Thymus (tissue), 11 donors: ENCODE measurements around the gene KRTAP4-11. TPM values are rescaled to one million over a fixed set of nuclear protein-coding genes. Genes with fewer than 3 reads are reported as not detected.
"Not testable (repeated sequence)": the region's sequence is repeated elsewhere in the genome, so short reads cannot be mapped to it uniquely, and the experiment has no call there.

ENCODE experiments used
- DNase-seq, 9 donors: peaks; one replicate each; pipeline ENCODE4 v3.0.0-alpha.2; 2013; ENCODE audit warnings: low spot score in 9 of 9, low read depth in 6 of 9, missing footprints in 1 of 9
- H3K27ac ChIP-seq, 2 donors: one replicate each; pipeline ENCODE4 v1.5.1; 2013; ENCODE audit warnings: control low read depth in 1 of 2, low read depth in 1 of 2, low read length in 1 of 2, mild to moderate bottlenecking in 1 of 2, moderate library complexity in 1 of 2
- H3K27me3 ChIP-seq, 2 donors: one replicate each; pipeline ENCODE4 v1.5.1; 2013; ENCODE audit warnings: low read length in 1 of 2; ENCODE audit not compliant: control insufficient read depth in 2 of 2, insufficient read depth in 1 of 2
- H3K36me3 ChIP-seq, 2 donors: one replicate each; pipeline ENCODE4 v1.5.1; 2013; ENCODE audit warnings: low read length in 1 of 2, mild to moderate bottlenecking in 1 of 2, moderate library complexity in 1 of 2; ENCODE audit not compliant: control insufficient read depth in 2 of 2, insufficient read depth in 2 of 2
- H3K4me1 ChIP-seq, 2 donors: one replicate each; pipeline ENCODE4 v1.5.1; 2013; ENCODE audit warnings: low read length in 2 of 2; ENCODE audit not compliant: control insufficient read depth in 2 of 2, insufficient read depth in 2 of 2
- H3K4me3 ChIP-seq, 2 donors: one replicate each; pipeline ENCODE4 v1.5.1; 2013; ENCODE audit warnings: low read length in 2 of 2, control low read depth in 1 of 2, mild to moderate bottlenecking in 1 of 2
- H3K9me3 ChIP-seq, 2 donors: one replicate each; pipeline ENCODE4 v1.5.1; 2013; ENCODE audit warnings: low read length in 1 of 2, mild to moderate bottlenecking in 1 of 2; ENCODE audit not compliant: control insufficient read depth in 2 of 2, insufficient read depth in 1 of 2
- WGBS: extraction: QIAGEN DNeasy Blood & Tissue Kit; methylation state at CpG from one replicate; pipeline ENCODE4 v1.1.7; 2013; 5-methylcytosine and 5-hydroxymethylcytosine counted together
- polyA plus RNA-seq: library from polyadenylated mRNA; stranded (reverse); fragments of 200-250 nt; gene quantifications from one replicate; pipeline ENCODE4 v1.2.3, GENCODE V29; 2013
- total RNA-seq: library from RNA; stranded (reverse); fragments of 120-200 nt; gene quantifications from one replicate; pipeline ENCODE4 v1.2.4, GENCODE V29; 2013
- donor health status: healthy.

KRTAP4-11 gene
- total and polyA plus RNA-seq, 2 donors, result not detected

- H3K27me3 ChIP-seq, result no peaks in the 10 kb centered on the region
- 70% methylated on average over 5 of the region's 5 CpGs for WGBS
- H3K36me3 ChIP-seq, result no peaks in the 10 kb centered on the region
- H3K27ac ChIP-seq, result no peak overlapping the region
- no peaks in the 10 kb centered on the region for H3K4me1 ChIP-seq
- no peak overlapping the region for H3K4me3 ChIP-seq
- DNase-seq, result no peak
- no peaks in the 10 kb centered on the region for H3K9me3 ChIP-seq
Observed at GRCh38 chr17:41116297-41116696, 1.9 kb downstream of the KRTAP4-11 start.

GRCh38 chr17:41111151-41111885, 6.9 kb downstream of the KRTAP4-11 start:
- Histone ChIP-seq H3K36me3 (no peaks in the 10 kb centered on the region), H3K4me3 (no peak overlapping the region), H3K27me3 (no peaks in the 10 kb centered on the region), H3K9me3 (no peaks in the 10 kb centered on the region), H3K4me1 (no peaks in the 10 kb centered on the region), H3K27ac (no peak overlapping the region)
- WGBS, result 60% methylated on average over 2 of the region's 2 CpGs
- no peak for DNase-seq

- H3K36me3 ChIP-seq, H3K27me3 ChIP-seq, H3K9me3 ChIP-seq, H3K27ac ChIP-seq, H3K4me3 ChIP-seq, H3K4me1 ChIP-seq, DNase-seq: not testable (repeated sequence)
- 47% methylated on average over 1 of the region's 1 CpG for WGBS
Observed at GRCh38 chr17:41108728-41109386, 9.3 kb downstream of the KRTAP4-11 start.

GRCh38 chr17:41107941-41108450, 10.2 kb downstream of the KRTAP4-11 start:
- H3K4me1 ChIP-seq, result no peaks in the 10 kb centered on the region
- no peak overlapping the region for H3K4me3 ChIP-seq
- no peaks in the 10 kb centered on the region for H3K36me3 ChIP-seq
- no peak for DNase-seq
- H3K9me3 ChIP-seq, result no peaks in the 10 kb centered on the region
- 96% methylated on average over 1 of the region's 1 CpG for WGBS
- no peak overlapping the region for H3K27ac ChIP-seq
- H3K27me3 ChIP-seq, result no peaks in the 10 kb centered on the region

- not testable (repeated sequence) for DNase-seq, H3K36me3 ChIP-seq, H3K27ac ChIP-seq, H3K27me3 ChIP-seq, H3K4me1 ChIP-seq, H3K4me3 ChIP-seq, H3K9me3 ChIP-seq
- 91% methylated on average over 10 of the region's 10 CpGs for WGBS
Observed at GRCh38 chr17:41105347-41105746, 12.8 kb downstream of the KRTAP4-11 start, which contains the start of gene KRTAP4-9. Gene KRTAP4-9, plus strand, starts transcription at chr17:41105389. Its CDS starts 0 bp downstream, at chr17:41105389.

- not testable (repeated sequence) for H3K36me3 ChIP-seq, H3K4me3 ChIP-seq, H3K9me3 ChIP-seq, H3K4me1 ChIP-seq, H3K27ac ChIP-seq, H3K27me3 ChIP-seq, DNase-seq
- WGBS, result 96% methylated on average over 2 of the region's 2 CpGs
Observed at GRCh38 chr17:41104386-41105038, 13.7 kb downstream of the KRTAP4-11 start.

GRCh38 chr17:41103896-41104295, 14.3 kb downstream of the KRTAP4-11 start:
- Histone ChIP-seq H3K36me3 (no peaks in the 10 kb centered on the region), H3K27ac (no peak overlapping the region), H3K27me3 (no peaks in the 10 kb centered on the region), H3K4me1 (no peaks in the 10 kb centered on the region), H3K9me3 (no peaks in the 10 kb centered on the region), H3K4me3 (no peak overlapping the region)
- DNase-seq, result no peak
- WGBS, result 98% methylated on average over 1 of the region's 1 CpG

- Histone ChIP-seq H3K4me1 (no peaks in the 10 kb centered on the region), H3K9me3 (no peaks in the 10 kb centered on the region), H3K4me3 (no peak within 1 kb of the TSS), H3K36me3 (no peaks in the 10 kb centered on the region), H3K27me3 (no peaks in the 10 kb centered on the region), H3K27ac (no peak within 1 kb of the TSS)
- WGBS, result 74% methylated on average over 10 of the region's 10 CpGs
- no peak for DNase-seq
Observed at GRCh38 chr17:41101586-41102259, 16.4 kb downstream of the KRTAP4-11 start, which contains the start of gene KRTAP4-16. Gene KRTAP4-16, minus strand, starts transcription at chr17:41102209. Its CDS starts 0 bp downstream, at chr17:41102209.
